DMS79 treated with DMSO at 0.1 percent for 48 hours (cell line): ENCODE measurements around the gene RBKS.
A peak's percentile ranks its signal among the peaks of the same experiment; 100 is the strongest.
"Not testable (repeated sequence)": the region's sequence is repeated elsewhere in the genome, so short reads cannot be mapped to it uniquely, and the experiment has no call there.

Experiments
- DNase-seq: peaks from one replicate; lab custom pipeline; 2025; lab: John Stamatoyannopoulos, UW

RBKS gene

GRCh38 chr2:27906074-27906473, 15.9 kb upstream of the RBKS start:
- no peak for DNase-seq

- DNase-seq, result no peak
Observed at GRCh38 chr2:27904405-27904665, 14.1 kb upstream of the RBKS start.

GRCh38 chr2:27903649-27904404, 13.6 kb upstream of the RBKS start:
- no peak for DNase-seq

GRCh38 chr2:27903018-27903417, 12.8 kb upstream of the RBKS start:
- no peak for DNase-seq

GRCh38 chr2:27902098-27902497, 11.9 kb upstream of the RBKS start:
- no peak for DNase-seq

GRCh38 chr2:27901234-27901633, 11.0 kb upstream of the RBKS start:
- no peak for DNase-seq

GRCh38 chr2:27897717-27898116, 7.5 kb upstream of the RBKS start:
- no peak for DNase-seq

- no peak for DNase-seq
Observed at GRCh38 chr2:27893006-27893405, 2.8 kb upstream of the RBKS start.

- DNase-seq, result no peak
Observed at GRCh38 chr2:27891673-27892105, 1.5 kb upstream of the RBKS start.

- peak; percentile 73 for DNase-seq
Observed at GRCh38 chr2:27890924-27891672, 911 bp upstream of the RBKS start.

- DNase-seq, result no peak
Observed at GRCh38 chr2:27889774-27890145, 427 bp downstream of the RBKS start.

GRCh38 chr2:27888790-27889189, 1.4 kb downstream of the RBKS start:
- DNase-seq, result no peak

GRCh38 chr2:27887830-27888229, 2.4 kb downstream of the RBKS start:
- DNase-seq, result no peak

- no peak for DNase-seq
Observed at GRCh38 chr2:27887111-27887510, 3.1 kb downstream of the RBKS start.

- DNase-seq, result no peak
Observed at GRCh38 chr2:27886322-27886721, 3.9 kb downstream of the RBKS start.

- DNase-seq, result no peak
Observed at GRCh38 chr2:27885661-27886060, 4.5 kb downstream of the RBKS start.

GRCh38 chr2:27885234-27885633, 5.0 kb downstream of the RBKS start:
- DNase-seq, result no peak

- DNase-seq, result no peak
Observed at GRCh38 chr2:27884601-27885000, 5.6 kb downstream of the RBKS start.

GRCh38 chr2:27882584-27882922, 7.6 kb downstream of the RBKS start:
- DNase-seq, result not testable (repeated sequence)

GRCh38 chr2:27881815-27882583, 8.2 kb downstream of the RBKS start:
- DNase-seq, result not testable (repeated sequence)

GRCh38 chr2:27878825-27879224, 11.4 kb downstream of the RBKS start:
- no peak for DNase-seq

- DNase-seq, result no peak
Observed at GRCh38 chr2:27875089-27875881, 14.9 kb downstream of the RBKS start.
